Stimulated activated CD8-positive, alpha-beta memory T cell treated with anti-CD3 and anti-CD28 coated beads, Interleukin-4, amount 100 ng/mL, for 48 hours (primary cell): Measurements from ENCODE around the gene UBE3C.
A peak's percentile ranks its signal among the peaks of the same experiment; 100 is the strongest.
"Not testable (repeated sequence)": the region's sequence is repeated elsewhere in the genome, so short reads cannot be mapped to it uniquely, and the experiment has no call there.

Experiments
- DNase-seq: peaks from one replicate; pipeline ENCODE4 v3.0.0-alpha.2; 2020

The UBE3C gene

DNA sequence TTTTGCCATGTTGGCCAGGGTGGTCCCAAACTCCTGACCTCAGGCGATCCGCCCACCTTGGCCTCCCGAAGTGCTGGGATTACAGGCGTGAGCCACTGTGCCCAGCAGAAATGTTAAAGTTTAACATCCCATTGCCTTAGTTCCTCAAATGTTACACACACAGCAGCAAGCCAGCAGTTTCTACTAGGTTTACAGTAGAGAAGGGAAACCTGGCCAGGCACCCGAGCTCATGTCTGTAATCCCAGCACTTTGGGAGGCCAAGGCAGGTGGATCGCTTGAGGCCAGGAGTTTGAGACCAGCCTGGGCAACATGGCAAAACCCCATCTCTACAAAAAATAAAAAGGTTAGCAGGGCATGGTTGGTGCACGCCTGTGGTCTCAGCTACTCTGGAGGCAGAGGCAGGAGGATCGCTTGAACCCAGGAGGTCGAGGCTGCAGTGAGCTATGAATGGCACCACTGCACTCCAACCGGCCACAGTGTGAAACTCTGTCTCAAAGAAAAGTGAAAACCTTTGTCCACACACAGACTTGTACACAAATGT is 135.4 kb downstream of the UBE3C start:
- DNase-seq = peak; percentile 17

DNA sequence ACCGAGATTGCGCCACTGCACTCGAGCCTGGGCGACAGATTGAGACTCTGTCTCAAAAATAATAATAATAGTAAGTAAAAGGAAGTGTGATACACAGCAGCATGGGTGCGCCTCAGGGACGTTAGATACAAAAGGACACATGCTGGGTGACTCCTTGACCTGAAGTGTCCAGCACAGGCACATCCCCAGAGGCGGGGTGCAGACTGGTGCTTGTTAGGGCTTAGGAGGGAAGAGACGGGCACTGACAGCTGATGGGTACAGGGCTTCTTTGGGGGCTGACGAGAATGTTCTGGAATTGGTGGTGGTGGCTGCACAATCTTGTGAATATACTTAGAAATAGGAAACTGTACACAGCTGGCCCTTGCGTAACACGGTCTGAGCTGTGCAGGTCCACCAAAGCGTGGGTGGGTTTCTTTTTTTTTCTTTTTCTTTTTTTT is 136.3 kb downstream of the UBE3C start:
- no peak for DNase-seq

- no peak for DNase-seq
Measured at GRCh38 chr7:157276091-157276561, 137.4 kb downstream of the UBE3C start.

DNA sequence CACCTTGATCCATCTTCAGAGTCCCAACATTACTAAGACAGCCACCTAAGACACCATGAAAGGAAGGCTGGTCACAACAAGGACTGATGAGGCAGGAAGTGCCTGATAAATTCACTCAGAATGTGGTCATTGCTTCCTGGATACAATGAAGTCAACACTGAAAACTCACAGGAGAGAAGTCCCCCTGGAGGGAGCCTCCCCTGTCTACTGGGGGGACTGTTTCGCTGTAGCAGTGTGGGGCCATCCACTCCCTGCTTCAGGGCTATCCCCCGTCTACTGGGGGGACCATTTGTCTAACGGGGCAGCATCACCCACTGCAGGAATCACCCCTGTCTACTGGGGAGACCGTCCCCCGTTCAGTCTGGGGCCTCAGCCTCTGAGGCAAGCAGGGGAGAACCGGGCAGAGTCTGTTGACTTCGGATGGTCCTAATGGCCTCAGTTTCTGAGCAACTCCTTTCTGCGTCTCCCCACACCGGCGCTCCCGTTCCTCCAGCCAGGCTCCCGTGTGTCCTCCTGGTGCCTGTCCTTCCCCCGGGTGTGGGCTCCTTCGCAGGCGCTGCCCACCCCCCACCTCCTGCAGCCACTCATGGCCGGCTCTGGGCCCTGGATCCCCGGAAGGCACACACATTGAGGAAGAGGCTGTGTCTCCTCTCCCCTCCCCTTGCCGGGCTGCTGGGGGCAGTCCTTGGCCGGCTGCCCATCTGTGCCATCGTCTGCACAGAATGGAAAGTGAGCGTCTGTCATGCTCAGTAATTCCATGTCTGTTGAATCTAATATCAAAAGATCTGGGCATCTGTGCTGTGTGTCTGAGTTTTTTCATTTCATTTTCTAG is 138.2 kb downstream of the UBE3C start:
- no peak for DNase-seq

GRCh38 chr7:157277568-157277967 is 138.8 kb downstream of the UBE3C start:
- DNase-seq = not testable (repeated sequence)

DNA sequence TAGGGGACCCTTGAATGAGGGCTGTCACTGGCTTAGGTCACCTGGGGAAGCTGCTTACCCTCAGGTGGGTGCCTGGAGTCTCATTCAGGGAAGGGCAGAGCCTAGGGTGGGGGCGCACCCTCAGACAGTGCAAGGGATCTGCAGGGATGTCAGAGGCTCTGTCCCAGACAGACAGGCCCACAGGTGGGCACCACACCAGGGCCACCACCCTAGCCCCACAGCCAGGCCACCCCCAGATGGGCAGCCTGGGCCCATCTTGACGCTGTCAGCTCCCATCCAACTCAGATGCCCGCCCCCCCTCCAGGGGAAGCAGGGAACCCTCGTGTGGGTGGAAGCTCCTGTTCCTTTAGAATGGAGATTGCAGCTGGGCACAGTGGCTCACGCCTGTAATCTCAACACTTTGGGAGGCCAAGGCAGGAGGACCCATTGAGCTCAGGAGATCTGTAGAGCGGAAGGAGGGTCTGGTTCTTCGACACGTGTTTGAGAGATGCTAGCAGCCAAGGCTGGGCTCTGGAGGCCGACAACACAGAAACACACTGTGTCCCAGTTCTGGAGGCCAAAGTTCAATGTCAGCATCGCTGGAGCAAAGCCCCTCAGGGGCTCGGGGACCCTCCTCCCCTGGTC is 139.6 kb downstream of the UBE3C start:
- DNase-seq = no peak

DNA sequence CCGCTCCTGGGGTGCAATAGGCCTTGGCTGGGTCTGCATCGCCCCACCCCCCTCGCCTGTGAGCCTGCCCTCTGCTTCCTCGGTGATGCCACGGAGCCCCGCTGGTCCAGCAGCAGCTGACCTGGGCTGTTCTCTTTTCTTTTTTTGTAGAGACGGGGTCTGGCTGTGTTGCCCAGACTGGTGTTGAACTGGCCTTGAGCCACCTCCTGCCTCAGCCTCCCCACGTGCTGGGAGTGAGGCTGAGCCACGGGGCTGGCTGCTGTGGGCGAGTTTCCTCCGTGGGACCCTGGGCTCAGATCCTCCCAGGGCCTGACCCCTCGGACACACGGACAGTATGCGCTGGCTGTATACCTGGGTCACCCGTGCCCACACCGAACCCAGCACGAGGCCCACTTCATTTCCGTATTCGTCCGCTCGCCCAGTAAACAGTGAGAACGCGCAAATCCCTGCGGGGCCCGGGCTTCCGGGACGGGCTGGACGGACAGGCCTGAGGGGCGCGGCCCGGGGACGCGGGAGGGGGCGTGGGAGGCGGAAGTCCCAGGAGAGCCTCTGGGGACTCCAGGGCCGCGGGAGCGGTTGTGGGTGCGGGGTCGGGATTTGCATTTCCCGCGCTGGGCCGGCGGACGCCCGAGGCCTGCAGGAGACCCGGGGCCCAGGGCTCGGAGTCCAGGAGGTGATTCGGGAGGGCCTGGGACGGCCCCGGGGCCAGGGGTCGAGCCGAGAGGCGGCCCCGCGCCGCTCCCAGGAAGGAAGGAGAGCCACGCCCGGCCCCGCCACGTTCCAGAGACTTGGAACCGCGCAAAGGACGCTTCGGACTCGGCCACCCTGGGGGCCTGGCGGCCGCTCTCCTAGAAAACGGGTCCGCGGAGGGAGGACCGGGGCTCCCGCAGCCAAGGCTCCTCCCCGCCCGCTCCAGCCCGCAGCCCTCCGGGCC is 140.3 kb downstream of the UBE3C start:
- DNase-seq = no peak

- DNase-seq = no peak
Measured at GRCh38 chr7:157279741-157280215, 141.1 kb downstream of the UBE3C start.

GRCh38 chr7:157280216-157280841 is 141.6 kb downstream of the UBE3C start:
- no peak for DNase-seq

DNA sequence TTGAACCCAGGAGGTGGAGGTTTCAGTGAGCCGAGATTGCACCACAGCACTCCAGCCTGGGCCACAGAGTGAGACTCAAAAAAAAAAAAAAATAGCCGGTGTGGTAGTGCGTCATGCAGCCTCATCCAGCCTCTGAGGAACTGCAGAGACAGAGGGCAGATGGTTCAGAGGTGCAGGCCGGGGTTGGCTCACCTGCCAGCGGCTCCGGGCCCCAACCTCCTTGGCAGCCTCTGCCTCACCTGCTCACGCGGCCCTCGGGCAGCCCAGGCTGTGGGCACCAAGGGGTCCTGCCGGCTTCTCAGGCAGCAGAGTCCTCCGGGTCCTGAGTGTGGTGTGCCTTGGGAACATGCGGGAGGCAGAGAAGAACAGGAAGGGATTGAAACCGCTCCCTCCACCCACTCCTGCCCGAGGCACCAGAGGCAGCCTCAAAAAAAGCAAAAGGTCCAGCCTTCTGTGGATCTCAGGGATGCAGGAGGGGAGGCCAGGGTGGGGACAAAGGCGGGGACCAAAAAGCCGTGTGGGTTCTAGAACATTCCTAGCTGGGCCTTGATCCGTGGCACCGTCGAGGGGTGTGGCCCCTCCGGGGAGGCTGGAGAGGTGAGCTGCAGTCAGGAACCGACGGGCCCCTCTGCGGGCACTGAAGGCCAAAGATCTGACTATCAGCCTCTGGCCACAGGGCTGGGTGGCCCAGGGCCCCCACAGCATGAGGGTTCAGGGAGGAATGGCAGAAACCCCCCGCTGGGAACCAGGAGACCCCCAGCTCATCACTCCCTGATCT is 142.7 kb downstream of the UBE3C start:
- DNase-seq = no peak

GRCh38 chr7:157282141-157282801 is 143.5 kb downstream of the UBE3C start:
- no peak for DNase-seq

GRCh38 chr7:157284229-157285014 is 145.7 kb downstream of the UBE3C start:
- DNase-seq = no peak

DNA sequence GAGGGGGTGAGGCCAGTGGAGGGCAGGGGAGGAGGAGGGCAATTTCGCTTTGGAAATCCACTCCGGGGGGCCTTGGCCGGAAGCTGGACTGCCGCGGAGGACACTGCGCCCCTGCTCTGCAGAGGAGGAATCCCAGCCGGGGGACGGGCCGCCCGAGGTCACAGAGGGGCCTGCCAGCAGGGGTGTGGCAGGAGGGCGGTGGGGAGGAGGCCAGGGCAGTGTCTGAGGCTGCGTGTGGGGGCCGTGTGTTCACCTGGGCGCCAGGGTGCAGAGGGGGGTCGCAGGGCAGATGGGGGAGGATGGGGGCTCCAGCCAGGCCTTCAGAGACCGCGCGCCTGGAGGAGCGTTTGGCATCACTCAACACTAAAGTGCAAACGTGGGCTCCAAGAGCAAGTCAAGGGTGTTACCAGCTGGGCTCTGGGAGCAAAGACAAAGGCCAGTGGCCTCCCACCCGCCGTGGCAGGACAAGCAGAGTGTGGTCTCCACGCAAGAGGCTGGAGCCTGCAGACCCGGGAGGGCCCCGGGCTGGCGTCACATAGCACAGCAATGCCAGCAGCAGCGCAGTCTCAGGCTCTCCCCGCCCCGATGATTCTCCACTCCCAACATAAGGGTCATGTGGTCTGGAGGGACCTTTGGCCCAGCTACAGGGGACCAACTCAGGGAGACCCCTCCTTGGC is 152.8 kb downstream of the UBE3C start:
- DNase-seq = no peak

DNA sequence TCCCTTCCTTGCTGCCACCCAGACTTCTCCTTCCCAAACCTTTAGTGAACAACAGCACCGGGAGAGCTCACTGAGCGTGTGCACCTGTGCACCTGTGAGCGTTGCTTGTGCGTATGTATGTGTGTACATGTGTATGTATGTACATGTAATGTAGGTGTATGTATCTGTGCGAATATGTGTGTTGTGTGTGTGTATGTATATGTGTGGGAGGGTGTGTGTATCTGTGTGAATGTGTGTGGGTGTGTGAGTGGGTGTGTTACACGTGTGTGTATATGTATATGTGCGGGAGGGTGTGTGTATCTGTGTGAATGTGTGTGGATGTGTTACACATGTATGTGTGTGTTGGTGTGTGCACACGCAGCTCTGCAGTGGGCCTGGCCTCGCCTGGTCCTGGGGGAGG is 153.5 kb downstream of the UBE3C start:
- DNase-seq = no peak

GRCh38 chr7:157292770-157293412 is 154.2 kb downstream of the UBE3C start:
- no peak for DNase-seq

- no peak for DNase-seq
Measured at GRCh38 chr7:157293413-157293788, 154.7 kb downstream of the UBE3C start.

DNA sequence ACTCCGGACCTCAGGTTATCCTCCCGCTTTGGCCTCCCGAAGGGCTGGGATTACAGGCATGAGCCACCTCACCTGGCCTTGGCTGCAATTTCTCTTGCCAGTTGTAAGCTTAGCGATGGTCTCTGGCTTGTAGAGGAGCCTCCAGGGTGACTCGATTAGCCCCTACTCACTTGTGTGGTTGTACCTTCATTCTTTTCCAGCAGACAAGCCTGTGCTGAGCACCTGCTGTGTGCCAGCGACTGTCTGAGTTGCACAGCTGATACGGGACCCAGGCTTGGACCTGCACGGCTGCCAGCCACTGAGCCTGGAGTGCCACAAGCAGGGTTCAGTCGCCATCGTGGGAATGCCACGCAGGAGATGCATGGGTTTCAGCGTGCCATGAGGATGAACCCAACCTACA is 156.0 kb downstream of the UBE3C start:
- DNase-seq = no peak

DNA sequence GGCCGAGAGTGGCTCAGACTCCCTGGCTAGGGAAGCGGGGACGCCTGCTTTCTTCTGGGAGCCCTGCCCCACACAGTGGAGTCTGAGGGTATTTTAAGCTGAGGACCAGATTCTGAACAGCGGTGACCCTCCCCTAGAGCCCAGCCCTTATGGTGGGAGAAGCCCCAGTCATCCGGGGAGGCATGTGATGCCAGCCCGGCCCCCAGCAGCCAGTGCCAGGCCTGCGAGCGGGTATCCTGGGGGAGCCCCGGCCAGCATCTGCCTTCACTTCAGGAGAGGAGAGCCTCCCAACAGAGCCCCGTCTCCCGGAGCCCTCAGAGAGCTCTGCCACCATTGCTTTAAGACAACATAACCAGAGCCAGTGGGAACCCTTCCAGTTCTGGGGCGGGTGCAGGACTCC is 156.6 kb downstream of the UBE3C start:
- DNase-seq = no peak

DNA sequence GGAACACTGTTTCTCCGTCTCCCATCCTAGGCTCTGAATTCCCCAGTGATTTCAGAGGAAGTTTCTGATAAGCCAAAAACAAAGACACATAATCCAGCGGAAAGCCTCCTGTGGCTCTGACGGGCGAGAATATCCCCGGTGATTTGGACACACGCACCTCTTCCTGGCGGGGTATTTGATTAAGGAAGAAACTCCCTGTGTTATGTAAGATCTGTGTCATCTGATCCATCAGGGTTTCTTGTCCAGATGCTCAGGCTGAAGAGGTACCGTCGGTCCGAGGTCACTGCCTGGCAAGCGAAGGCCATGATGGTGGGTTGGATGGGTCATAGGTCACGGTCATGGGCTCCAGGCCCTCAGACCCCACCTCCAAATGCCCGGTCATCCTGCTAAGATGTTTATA is 158.5 kb downstream of the UBE3C start:
- no peak for DNase-seq
